Colon (tissue), 2 donors: ENCODE data around the gene POLR3A.

Experiments
- FAIRE-seq: peaks from 2 replicates; lab custom pipeline; 2012; peaks lifted over from hg19 to GRCh38; lab: Jason Lieb, UNC
- donor health status: control.
- donor health status: control.

Gene POLR3A

DNA sequence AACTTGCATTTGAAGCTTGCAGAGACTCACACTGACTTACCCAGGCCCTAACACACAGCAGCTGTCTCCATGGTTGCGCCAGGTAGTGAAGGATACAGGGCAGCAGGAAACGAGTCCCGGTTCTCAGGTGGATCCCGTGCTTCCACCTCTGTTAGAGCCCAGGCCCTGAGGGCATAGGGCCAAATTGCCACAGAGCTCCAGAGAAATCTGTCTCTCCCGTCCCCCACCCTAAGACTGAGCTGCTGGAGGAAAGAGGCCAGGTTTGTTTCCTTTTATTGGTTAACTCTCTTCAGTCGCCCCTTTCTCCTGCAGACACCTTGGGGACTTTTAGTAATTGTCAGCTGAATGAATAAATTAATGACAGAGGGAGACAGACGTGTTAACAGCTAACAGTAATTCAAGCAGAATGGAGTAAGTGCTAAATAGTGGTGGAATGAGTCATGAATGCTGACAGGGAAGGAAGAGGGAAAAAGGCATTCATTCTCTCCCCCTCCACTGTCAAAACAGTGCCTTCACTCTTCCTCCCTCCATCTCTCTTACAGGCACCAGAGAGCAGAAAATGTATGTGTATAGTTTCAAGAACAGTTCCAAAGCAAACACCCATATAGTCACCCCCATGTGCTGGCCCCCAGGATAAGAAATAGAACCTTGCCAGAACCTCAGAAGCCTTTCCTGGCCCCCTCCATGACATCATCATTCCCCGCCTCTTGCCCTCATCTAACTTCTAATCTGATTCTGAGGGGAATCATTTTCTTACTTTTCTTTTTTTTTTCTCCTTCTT is 86.0 kb downstream of the POLR3A start:
- no peak for FAIRE-seq

DNA sequence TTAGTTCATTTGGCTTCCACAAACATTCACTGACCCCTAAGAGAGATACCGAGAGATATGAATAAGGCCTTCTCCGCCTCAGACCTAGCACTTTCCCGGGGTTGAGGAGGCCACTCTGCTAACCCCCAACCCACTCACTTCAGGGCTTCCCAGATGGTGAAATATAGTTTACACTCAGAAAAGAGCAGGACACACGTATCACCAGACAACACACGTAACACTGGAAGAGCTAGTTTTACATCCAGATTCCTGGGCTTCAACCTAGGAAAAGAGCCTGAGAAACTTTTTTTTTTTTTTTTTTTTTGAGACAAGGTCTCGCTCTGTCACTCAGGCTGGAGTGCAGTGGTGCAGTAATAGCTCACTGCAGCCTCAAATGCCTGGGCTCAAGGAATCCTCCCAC is 87.5 kb downstream of the POLR3A start:
- no peak for FAIRE-seq

GRCh38 chr10:77940627-77941026 is 88.7 kb downstream of the POLR3A start:
- no peak for FAIRE-seq

DNA sequence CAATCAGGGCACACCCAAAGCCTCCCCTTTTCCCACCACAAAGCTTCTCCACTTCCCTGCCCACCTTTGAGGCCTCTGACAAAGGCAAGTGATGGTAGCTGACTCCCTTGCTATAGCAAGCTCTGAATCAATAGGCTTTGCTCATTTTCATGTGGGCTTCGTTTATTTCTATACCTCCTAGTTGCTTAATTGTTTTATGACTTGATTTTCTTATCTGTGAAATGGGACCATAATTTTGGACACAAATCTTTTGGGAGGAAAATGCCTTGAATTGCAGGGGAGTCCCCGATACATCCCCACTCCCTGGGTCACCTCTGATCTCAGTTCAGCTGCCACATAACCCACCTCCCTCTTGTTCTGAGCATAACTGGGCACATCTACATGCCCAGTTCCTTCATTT is 89.1 kb downstream of the POLR3A start:
- no peak for FAIRE-seq

- no peak for FAIRE-seq
These were observed 89.7 kb downstream of the POLR3A start for GRCh38 chr10:77939561-77940001.

DNA sequence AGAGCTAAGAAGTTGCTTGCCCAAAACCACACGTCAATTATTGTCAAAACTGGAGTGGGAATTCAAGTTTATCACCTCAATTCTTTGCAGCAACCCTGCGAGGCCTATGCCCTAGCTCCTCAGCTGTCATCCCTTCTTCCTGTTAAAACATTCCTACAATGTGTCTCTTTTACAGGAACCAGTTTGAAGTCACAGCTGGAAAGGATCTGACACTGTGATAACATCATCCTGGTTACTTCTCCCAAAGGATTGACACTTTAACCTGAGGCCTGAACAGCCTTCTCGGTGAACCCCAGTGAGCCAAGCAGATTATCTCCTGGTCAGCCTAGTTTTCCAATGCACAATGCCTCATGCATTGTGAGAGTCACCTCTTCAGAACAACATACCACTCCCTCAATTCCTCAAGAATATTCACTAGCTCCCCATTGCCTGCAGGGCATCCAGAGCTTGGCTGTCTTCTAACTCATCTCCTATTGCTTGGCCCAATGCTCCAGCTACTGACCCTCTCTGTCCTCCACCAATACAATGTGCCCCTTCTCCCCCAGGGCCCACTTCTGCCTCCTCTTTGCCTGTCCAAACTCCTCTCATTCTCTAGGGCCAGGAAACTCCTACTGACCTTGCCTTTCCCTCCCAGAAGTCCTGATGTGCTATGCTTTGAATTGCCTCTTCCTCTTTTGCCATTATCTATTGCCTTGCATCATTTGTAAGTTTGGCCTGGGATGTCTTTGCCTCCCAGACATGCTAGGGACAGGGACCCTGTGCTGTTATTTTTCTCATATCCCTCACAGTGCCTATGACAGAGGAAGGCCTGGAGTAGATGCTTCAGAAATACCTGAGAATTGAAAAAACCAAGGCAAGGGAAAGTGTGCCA is 92.4 kb downstream of the POLR3A start:
- FAIRE-seq: no peak

DNA sequence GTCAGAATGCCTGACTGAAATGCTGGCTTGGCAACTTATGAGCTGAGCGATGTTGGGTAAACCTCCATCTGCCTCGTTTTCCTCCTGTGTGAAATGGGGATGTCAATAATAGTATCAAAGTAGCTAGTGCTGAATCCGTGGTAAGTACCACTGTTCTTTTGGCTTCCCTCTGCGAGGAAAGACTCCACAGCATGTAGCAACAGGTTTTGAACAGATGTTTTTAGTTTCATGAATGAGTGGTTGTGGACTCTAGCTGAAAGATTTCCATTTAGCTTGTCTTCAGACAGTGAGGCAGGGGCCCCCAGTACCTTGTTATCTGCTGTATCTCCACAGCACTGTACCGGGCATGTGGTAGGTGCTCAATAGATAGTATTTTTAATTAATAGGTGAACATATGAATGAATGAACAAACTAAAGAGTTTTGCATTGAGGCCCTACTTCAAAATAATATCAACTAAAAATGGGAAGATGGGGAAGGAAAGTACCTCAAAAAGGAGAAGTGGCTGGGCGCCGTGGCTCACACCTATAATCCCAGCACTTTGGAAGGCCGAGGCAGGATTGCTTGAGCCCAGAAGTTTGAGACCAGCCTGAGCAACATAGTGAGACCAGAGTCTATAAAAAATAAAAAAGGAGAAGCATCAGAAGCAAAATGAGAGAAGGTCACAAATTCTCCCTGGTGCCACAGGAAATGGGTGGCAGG is 97.1 kb downstream of the POLR3A start:
- FAIRE-seq: no peak

- FAIRE-seq: no peak
These were observed 101.7 kb downstream of the POLR3A start for GRCh38 chr10:77927402-77928246.

GRCh38 chr10:77926566-77927401 is 102.5 kb downstream of the POLR3A start, which contains the start of gene DLG5:
TSS of gene DLG5 (minus strand) at chr10:77926755. CDS start at chr10:77926520, 235 bp downstream.
- FAIRE-seq: no peak

DNA sequence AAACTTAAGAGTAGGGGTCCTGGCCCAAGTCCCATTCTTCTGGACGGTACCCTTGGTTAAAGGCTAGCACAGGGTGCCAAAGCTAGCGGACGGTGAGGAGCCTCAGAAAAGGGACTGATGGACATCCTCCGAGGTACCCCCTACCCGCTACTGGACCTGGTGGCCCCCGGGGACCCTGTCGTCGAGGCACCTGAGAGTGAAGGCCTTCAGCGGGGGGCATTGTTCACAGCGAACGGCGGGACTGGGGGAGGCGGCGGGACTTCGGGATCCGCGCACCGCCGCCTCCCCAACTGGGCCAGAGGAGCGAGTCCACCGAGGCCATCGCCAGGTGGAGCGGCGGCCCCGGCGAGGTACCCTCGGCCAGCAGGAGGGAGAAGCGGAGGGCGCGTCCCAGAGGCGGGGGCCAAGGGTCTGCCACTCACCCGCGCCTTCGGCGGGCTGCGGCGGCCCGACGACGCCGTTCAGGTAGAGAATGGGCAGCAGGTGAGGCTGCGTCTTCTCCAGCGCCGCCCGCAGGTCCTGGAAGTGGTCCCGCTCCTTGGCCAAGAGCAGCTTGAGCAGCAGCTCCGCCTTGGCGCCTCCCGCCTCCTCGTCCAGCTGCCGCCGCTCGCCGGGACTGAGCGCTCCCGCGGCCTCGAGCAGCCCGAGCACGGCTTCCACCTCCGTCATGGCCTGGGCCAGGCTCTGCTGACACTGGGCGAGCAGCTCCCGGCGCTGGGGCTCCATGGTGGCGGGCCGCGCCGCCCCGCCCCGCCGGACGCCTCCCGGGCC is 103.3 kb downstream of the POLR3A start:
- FAIRE-seq: no peak

GRCh38 chr10:77925410-77925794 is 103.9 kb downstream of the POLR3A start:
- no peak for FAIRE-seq

GRCh38 chr10:77922566-77923179 is 106.6 kb downstream of the POLR3A start:
- no peak for FAIRE-seq

- FAIRE-seq: no peak
These were observed 107.3 kb downstream of the POLR3A start for GRCh38 chr10:77922055-77922454.

DNA sequence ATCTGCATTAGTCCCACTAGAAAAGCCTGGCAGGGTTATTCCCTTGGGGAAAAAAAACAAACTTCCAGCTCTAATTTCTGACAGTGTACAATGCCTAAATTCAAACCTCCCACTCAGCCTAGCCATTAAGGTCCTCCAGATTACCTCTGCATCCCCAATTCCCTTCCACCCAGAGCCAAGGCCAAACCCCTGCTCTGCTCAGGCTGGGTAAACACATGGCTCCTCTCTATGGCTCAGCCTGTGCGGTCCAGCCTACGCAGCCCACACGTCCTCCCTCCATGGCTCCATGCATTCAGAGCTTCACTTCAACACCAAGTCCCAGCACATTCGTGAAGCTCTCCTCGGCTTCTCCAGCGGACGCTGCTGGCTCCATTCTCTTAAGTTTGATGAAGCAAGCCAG is 107.9 kb downstream of the POLR3A start:
- FAIRE-seq: no peak

DNA sequence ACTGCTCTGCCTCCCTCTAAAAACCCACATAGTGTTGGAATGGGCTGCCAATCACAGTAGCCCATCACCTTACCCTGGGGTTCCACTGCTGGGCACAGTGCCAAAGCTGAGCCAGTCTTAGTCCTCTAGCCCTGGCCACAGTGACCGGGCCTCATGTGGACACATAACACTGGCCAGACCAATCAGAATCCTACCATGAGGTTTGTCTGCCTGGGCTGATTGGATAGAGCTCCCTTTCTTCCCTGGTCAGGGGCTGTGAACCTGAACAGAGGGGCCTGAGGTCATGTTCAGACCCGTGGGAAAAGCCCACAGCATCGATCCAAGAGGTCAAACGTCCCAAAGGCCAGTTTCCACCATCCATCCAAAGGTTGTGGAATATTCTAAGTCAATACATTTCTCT is 108.8 kb downstream of the POLR3A start:
- no peak for FAIRE-seq

DNA sequence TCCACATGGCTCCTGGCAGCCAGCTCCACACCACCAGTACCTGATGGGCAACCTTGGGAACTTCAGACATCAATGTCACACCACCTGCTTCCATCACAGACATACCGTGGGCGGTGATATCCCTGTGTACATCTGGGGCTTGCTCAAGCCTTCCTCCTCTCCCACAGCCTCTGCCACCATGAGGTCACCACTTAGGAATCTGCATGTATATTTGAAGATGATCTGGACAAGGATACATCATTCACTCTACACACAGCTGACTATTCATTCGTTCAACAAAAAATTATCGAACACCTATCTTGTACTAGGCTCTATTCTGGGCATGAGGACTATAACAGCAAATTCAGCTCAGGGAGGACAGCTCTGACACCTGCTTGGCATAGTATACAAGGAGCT is 109.6 kb downstream of the POLR3A start:
- no peak for FAIRE-seq
